SU-DHL-6 (cell line): ENCODE measurements around the gene SNX2.
A peak's percentile ranks its signal among the peaks of the same experiment; 100 is the strongest.

Experiments used
- H2AFZ ChIP-seq: fragments of 200-600 bp; sonication (generic); 2 replicates; pipeline ENCODE4 v1.6.1; 2014; ENCODE audit warnings: low read depth, mild to moderate bottlenecking, moderate library complexity, mixed read lengths, antibody characterized with exemption, low read length; ENCODE audit not compliant: severe bottlenecking
- H3F3A ChIP-seq: fragments of 200-600 bp; shearing (Covaris generic); 2 replicates; pipeline ENCODE4 v1.6.0; 2016; ENCODE audit warnings: antibody characterized with exemption, mild to moderate bottlenecking; ENCODE audit not compliant: insufficient read depth
- H3K27ac ChIP-seq: fragments of 200-600 bp; sonication (generic); 2 replicates; pipeline ENCODE4 v1.5.1; 2016; ENCODE audit warnings: low read depth, mild to moderate bottlenecking, low read length, moderate library complexity, mixed read lengths
- H3K27me3 ChIP-seq: fragments of 200-600 bp; sonication (generic), shearing (Covaris generic); 2 replicates; pipeline ENCODE4 v1.6.0; 2014; ENCODE audit warnings: mild to moderate bottlenecking, low read length
- H3K36me3 ChIP-seq: fragments of 200-600 bp; sonication (generic); 2 replicates; pipeline ENCODE4 v1.6.1; 2014; ENCODE audit warnings: mild to moderate bottlenecking, low read length, mixed read lengths
- H3K4me2 ChIP-seq: fragments of 300-600, 200-600 bp; shearing (Covaris generic), sonication (generic); 2 replicates; pipeline ENCODE4 v1.6.0; 2014; ENCODE audit warnings: low read length, low read depth, mild to moderate bottlenecking; ENCODE audit not compliant: poor library complexity, severe bottlenecking
- H3K4me3 ChIP-seq: fragments of 200-600 bp; sonication (generic); 2 replicates; pipeline ENCODE4 v1.5.1; 2014; ENCODE audit warnings: antibody characterized with exemption, low read length, mild to moderate bottlenecking, mixed read lengths; ENCODE audit not compliant: insufficient read depth, poor library complexity, severe bottlenecking
- H3K79me2 ChIP-seq: fragments of 200-600 bp; sonication (generic); 2 replicates; pipeline ENCODE4 v1.6.1; 2014; ENCODE audit warnings: mild to moderate bottlenecking, low read length, moderate library complexity; ENCODE audit not compliant: insufficient read depth
- H3K9ac ChIP-seq: fragments of 200-600 bp; sonication (generic); 2 replicates; pipeline ENCODE4 v1.7.0; 2014; ENCODE audit warnings: mild to moderate bottlenecking, low read length
- H3K9me2 ChIP-seq: fragments of 200-600 bp; sonication (generic); replicated peaks from 2 replicates; pipeline ENCODE4 v1.6.1; 2014; ENCODE audit warnings: low read length; ENCODE audit not compliant: insufficient read depth
- H3K9me3 ChIP-seq: fragments of 200-600 bp; sonication (generic); 2 replicates; pipeline ENCODE4 v1.6.1; 2014; ENCODE audit warnings: low read length, mixed read lengths; ENCODE audit not compliant: insufficient read depth
- H4K20me1 ChIP-seq: fragments of 200-600 bp; sonication (generic); 2 replicates; pipeline ENCODE4 v1.6.1; 2014; ENCODE audit warnings: low read depth, mild to moderate bottlenecking, antibody characterized with exemption, low read length, moderate library complexity, mixed read lengths
- EZH2phosphoT487 ChIP-seq: fragments of 200-600 bp; sonication (generic), shearing (Covaris generic); conservative IDR thresholded peaks from 2 replicates; pipeline ENCODE4 v1.6.1; 2018; ENCODE audit warnings: mild to moderate bottlenecking, antibody characterized with exemption, low read length, moderate library complexity, mixed read lengths
- TF ChIP-seq, protein P1 (sequence below): fragments of 200-600 bp; sonication (generic); IDR thresholded peaks from one replicate; pipeline ENCODE4 v1.5.1; 2017; ENCODE audit warnings: antibody characterized with exemption, mild to moderate bottlenecking, low read length, moderate library complexity; ENCODE audit not compliant: insufficient read depth, poor library complexity, severe bottlenecking

The SNX2 gene

DNA sequence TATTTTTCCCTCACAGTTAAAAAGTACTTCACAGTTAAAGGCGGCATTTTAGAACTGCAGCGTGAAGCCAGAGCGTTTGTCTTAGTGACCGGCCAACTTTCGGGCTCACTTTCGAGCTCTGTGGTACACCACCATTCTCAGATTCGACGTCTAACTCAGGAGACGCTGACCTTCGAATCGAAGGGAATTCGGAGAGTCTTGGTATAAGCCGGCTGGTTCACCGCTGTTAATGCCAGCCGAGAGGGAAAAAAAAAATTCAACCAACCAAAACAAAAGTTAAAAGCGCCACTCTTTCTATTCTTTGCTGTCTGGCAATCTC is 70.0 kb downstream of the SNX2 start:
- no peaks in the 10 kb centered on the region for H3K9me2 ChIP-seq
- TF ChIP-seq EZH2phosphoT487: no peak
- TF ChIP-seq, protein P1, sequence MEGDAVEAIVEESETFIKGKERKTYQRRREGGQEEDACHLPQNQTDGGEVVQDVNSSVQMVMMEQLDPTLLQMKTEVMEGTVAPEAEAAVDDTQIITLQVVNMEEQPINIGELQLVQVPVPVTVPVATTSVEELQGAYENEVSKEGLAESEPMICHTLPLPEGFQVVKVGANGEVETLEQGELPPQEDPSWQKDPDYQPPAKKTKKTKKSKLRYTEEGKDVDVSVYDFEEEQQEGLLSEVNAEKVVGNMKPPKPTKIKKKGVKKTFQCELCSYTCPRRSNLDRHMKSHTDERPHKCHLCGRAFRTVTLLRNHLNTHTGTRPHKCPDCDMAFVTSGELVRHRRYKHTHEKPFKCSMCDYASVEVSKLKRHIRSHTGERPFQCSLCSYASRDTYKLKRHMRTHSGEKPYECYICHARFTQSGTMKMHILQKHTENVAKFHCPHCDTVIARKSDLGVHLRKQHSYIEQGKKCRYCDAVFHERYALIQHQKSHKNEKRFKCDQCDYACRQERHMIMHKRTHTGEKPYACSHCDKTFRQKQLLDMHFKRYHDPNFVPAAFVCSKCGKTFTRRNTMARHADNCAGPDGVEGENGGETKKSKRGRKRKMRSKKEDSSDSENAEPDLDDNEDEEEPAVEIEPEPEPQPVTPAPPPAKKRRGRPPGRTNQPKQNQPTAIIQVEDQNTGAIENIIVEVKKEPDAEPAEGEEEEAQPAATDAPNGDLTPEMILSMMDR: no peak
- H4K20me1 ChIP-seq: no peaks in the 10 kb centered on the region
- no peaks in the 10 kb centered on the region for H3K27me3 ChIP-seq
- H3K9ac ChIP-seq: peak overlapping the region; percentile 64
- peak overlapping the region; percentile 99 for H2AFZ ChIP-seq
- H3K27ac ChIP-seq: no peak overlapping the region
- no peaks in the 10 kb centered on the region for H3K36me3 ChIP-seq
- H3K4me2 ChIP-seq: peak overlapping the region; percentile 95
- no peaks in the 10 kb centered on the region for H3K9me3 ChIP-seq
- H3K79me2 ChIP-seq: no peaks in the 10 kb centered on the region
- H3K4me3 ChIP-seq: peak overlapping the region; percentile 56
- H3F3A ChIP-seq: peaks cover 12% of the 10 kb centered on the region; the same call in 1 of the 2 replicates

DNA sequence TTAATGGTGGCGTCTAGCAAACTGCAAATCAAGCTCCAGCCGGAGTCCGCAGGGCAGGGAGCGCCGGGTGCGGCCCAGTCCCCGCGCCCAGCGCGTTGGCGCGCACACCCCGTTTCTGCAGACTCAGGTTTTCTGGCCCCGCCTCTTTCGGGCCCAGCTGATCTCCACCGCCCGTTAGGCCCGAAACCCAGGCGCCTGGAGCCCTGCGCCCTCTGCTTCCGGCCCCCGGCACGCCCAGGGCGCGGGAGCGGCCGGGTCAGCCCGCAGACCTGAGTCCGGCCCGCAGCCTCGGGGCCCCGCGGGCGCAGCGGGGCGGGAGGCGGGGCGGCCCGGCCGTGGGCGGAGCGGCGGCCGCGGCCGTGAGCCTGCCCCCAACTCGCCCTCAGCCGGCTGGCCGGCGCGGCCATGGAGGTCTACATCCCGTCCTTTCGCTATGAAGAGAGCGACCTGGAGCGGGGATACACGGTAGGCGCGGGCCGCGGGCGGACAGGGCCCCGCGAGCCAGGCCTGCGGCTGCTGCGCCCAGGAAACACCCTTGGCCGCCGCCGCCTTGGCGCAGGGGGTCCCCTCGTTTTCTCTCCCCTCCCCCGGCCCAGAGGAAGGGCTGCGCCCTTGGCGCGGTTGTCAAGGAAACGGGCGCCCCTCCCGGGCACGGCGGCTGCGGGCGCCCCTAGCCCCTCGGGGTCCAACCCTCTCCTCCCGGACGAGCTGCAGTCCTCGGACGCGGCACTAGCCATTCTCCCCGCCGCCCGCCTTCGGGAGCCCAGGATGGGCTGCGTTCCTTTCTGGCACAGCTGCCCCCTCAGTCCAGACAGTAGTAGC is 70.6 kb downstream of the SNX2 start, which contains the start of gene SNX24:
SNX24 (plus strand) TSS at position 385 of the 822 bp plus-strand sequence; CDS start at position 406, 21 bp downstream.
- H3K4me2 ChIP-seq: peak within 1 kb of the TSS; percentile 95
- H3K79me2 ChIP-seq: no peaks in the 10 kb centered on the region
- H3K9ac ChIP-seq: peak within 1 kb of the TSS; percentile 64
- no peak within 1 kb of the TSS for H3K27ac ChIP-seq
- H2AFZ ChIP-seq: peak within 1 kb of the TSS; percentile 99
- H3K9me3 ChIP-seq: no peaks in the 10 kb centered on the region
- H3K4me3 ChIP-seq: peak within 1 kb of the TSS; percentile 56
- H3K27me3 ChIP-seq: no peaks in the 10 kb centered on the region
- TF ChIP-seq EZH2phosphoT487: no peak
- TF ChIP-seq, protein P1: no peak
- H3F3A ChIP-seq: peaks cover 12% of the 10 kb centered on the region; the same call in 1 of the 2 replicates
- H3K9me2 ChIP-seq: no peaks in the 10 kb centered on the region
- H3K36me3 ChIP-seq: no peaks in the 10 kb centered on the region
- H4K20me1 ChIP-seq: no peaks in the 10 kb centered on the region

DNA sequence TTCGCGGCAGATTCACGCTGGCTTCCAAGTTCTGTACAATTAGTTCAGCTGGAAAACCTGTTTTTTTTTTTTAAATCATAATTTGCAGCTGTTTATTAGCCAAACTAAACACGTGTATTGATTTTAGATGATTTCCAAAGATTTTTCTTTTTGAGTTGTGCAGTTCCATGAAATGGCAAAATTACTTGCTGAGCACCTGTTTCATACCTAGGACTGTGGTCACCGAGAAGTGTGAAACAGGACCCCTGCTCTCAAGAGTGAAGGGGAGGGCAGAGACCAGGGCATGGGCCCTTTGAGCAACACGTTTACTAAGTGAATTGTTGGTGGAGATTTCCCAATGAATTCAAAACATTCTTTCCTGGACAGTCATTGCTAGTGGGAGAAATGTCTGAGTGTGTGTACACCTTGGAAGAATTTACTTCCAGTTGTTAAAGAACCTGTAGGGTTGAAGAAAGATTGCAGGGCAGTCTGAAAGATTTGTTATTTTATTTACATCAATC is 71.2 kb downstream of the SNX2 start:
- peak overlapping the region; percentile 95 for H3K4me2 ChIP-seq
- no peaks in the 10 kb centered on the region for H3K9me2 ChIP-seq
- H3K9me3 ChIP-seq: no peaks in the 10 kb centered on the region

More for the DNA sequence above, 71.2 kb downstream of the SNX2 start:
- H3K36me3 ChIP-seq: no peaks in the 10 kb centered on the region
- TF ChIP-seq, protein P1: no peak
- no peak for TF ChIP-seq EZH2phosphoT487
- H3K79me2 ChIP-seq: no peaks in the 10 kb centered on the region
- H3K27ac ChIP-seq: no peak overlapping the region
- H3K27me3 ChIP-seq: no peaks in the 10 kb centered on the region
- H3K4me3 ChIP-seq: peak overlapping the region; percentile 56
- peaks cover 12% of the 10 kb centered on the region; the same call in 1 of the 2 replicates for H3F3A ChIP-seq
- no peaks in the 10 kb centered on the region for H4K20me1 ChIP-seq
- H2AFZ ChIP-seq: peak overlapping the region; percentile 93
- peak overlapping the region; percentile 64 for H3K9ac ChIP-seq
